WTC11 (cell line): ENCODE measurements around the gene MUC6.

Source experiments
- GABPB1 ChIP-seq: sonication (generic); formaldehyde crosslinking; IDR thresholded peaks from 2 replicates; pipeline ENCODE4 v1.8.1; 2023; ENCODE audit warnings: mild to moderate bottlenecking, missing genetic modification reagents
- KAT7 ChIP-seq: sonication (generic); formaldehyde crosslinking; IDR thresholded peaks from 2 replicates; pipeline ENCODE4 v1.8.1; 2023; ENCODE audit warnings: missing genetic modification reagents, mild to moderate bottlenecking, borderline replicate concordance
- NFATC4 ChIP-seq: fragments of 250-450 bp; sonication (Bioruptor Pico); IDR thresholded peaks from 2 replicates; pipeline ENCODE4 v1.9.0; 2021; ENCODE audit warnings: mild to moderate bottlenecking
- NR3C1 ChIP-seq: sonication (generic); formaldehyde crosslinking; conservative IDR thresholded peaks from 2 replicates; pipeline ENCODE4 v1.8.1; 2023; ENCODE audit warnings: low read depth, mild to moderate bottlenecking, missing genetic modification reagents
- SMAD4 ChIP-seq: sonication (generic); formaldehyde crosslinking; IDR thresholded peaks from 2 replicates; pipeline ENCODE4 v1.8.0; 2022; ENCODE audit warnings: mild to moderate bottlenecking, missing genetic modification reagents
- SP1 ChIP-seq: sonication (generic); formaldehyde crosslinking; conservative IDR thresholded peaks from 2 replicates; pipeline ENCODE4 v1.8.1; 2022; ENCODE audit warnings: missing genetic modification reagents
- ZNF416 ChIP-seq: fragments of 250-450 bp; sonication (Bioruptor Pico); IDR thresholded peaks from 2 replicates; pipeline ENCODE4 v1.9.0; 2021; ENCODE audit warnings: mild to moderate bottlenecking, inconsistent platforms
- TF ChIP-seq, protein P1 (sequence below): fragments of 200-600 bp; IDR thresholded peaks from 2 replicates; pipeline ENCODE4 v1.8.0; 2022; ENCODE audit warnings: antibody characterized with exemption
- TF ChIP-seq, protein P2 (sequence below): sonication (generic); formaldehyde crosslinking; IDR thresholded peaks from 2 replicates; pipeline ENCODE4 v1.8.0; 2022; ENCODE audit warnings: mild to moderate bottlenecking, missing genetic modification reagents
- TF ChIP-seq, protein P3 (sequence below): sonication (generic); formaldehyde crosslinking; IDR thresholded peaks from 2 replicates; pipeline ENCODE4 v1.8.0; 2023; ENCODE audit warnings: mild to moderate bottlenecking, missing genetic modification reagents
- TF ChIP-seq, protein P4 (sequence below): sonication (generic); formaldehyde crosslinking; IDR thresholded peaks from 2 replicates; pipeline ENCODE4 v1.8.1; 2023; ENCODE audit warnings: mild to moderate bottlenecking, missing genetic modification reagents, moderate library complexity

DNA sequence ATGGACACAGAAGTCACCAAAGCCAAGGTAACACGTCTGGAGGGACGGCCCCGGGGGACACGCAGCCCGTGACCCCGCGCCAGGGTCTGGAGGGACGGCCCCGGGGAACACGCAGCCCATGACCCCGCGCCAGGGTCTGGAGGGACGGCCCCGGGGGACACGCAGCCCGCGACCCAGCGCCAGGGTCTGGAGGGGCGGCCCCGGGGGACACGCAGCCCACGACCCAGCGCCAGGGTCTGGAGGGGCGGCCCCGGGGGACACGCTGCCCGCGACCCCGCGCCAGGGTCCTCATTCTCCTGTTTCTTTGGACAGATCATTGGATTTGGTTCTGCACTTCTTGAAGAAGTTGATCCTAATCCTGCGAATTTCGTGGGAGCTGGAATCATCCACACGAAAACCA lies 27.1 kb downstream of the MUC6 start:
- TF ChIP-seq SP1 (CRISPR knock-in tag) (no peak), NR3C1 (CRISPR knock-in tag) (no peak), GABPB1 (CRISPR knock-in tag) (no peak), ZNF416 (no peak), NFATC4 (CRISPR knock-in tag) (no peak), SMAD4 (CRISPR knock-in tag) (no peak), KAT7 (CRISPR knock-in tag) (no peak)
- TF ChIP-seq, protein P1, sequence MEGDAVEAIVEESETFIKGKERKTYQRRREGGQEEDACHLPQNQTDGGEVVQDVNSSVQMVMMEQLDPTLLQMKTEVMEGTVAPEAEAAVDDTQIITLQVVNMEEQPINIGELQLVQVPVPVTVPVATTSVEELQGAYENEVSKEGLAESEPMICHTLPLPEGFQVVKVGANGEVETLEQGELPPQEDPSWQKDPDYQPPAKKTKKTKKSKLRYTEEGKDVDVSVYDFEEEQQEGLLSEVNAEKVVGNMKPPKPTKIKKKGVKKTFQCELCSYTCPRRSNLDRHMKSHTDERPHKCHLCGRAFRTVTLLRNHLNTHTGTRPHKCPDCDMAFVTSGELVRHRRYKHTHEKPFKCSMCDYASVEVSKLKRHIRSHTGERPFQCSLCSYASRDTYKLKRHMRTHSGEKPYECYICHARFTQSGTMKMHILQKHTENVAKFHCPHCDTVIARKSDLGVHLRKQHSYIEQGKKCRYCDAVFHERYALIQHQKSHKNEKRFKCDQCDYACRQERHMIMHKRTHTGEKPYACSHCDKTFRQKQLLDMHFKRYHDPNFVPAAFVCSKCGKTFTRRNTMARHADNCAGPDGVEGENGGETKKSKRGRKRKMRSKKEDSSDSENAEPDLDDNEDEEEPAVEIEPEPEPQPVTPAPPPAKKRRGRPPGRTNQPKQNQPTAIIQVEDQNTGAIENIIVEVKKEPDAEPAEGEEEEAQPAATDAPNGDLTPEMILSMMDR = no peak
- TF ChIP-seq, protein P2, sequence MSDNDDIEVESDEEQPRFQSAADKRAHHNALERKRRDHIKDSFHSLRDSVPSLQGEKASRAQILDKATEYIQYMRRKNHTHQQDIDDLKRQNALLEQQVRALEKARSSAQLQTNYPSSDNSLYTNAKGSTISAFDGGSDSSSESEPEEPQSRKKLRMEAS (CRISPR knock-in tag) = no peak
- TF ChIP-seq, protein P3, sequence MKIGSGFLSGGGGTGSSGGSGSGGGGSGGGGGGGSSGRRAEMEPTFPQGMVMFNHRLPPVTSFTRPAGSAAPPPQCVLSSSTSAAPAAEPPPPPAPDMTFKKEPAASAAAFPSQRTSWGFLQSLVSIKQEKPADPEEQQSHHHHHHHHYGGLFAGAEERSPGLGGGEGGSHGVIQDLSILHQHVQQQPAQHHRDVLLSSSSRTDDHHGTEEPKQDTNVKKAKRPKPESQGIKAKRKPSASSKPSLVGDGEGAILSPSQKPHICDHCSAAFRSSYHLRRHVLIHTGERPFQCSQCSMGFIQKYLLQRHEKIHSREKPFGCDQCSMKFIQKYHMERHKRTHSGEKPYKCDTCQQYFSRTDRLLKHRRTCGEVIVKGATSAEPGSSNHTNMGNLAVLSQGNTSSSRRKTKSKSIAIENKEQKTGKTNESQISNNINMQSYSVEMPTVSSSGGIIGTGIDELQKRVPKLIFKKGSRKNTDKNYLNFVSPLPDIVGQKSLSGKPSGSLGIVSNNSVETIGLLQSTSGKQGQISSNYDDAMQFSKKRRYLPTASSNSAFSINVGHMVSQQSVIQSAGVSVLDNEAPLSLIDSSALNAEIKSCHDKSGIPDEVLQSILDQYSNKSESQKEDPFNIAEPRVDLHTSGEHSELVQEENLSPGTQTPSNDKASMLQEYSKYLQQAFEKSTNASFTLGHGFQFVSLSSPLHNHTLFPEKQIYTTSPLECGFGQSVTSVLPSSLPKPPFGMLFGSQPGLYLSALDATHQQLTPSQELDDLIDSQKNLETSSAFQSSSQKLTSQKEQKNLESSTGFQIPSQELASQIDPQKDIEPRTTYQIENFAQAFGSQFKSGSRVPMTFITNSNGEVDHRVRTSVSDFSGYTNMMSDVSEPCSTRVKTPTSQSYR (CRISPR knock-in tag) = no peak
- TF ChIP-seq, protein P4, sequence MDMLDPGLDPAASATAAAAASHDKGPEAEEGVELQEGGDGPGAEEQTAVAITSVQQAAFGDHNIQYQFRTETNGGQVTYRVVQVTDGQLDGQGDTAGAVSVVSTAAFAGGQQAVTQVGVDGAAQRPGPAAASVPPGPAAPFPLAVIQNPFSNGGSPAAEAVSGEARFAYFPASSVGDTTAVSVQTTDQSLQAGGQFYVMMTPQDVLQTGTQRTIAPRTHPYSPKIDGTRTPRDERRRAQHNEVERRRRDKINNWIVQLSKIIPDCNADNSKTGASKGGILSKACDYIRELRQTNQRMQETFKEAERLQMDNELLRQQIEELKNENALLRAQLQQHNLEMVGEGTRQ = no peak
